ENCODE measurements around the gene CSKMT. TPM values are rescaled to one million over a fixed set of nuclear protein-coding genes. Genes with fewer than 3 reads are reported as not detected.
"Not testable (repeated sequence)": the region's sequence is repeated elsewhere in the genome, so short reads cannot be mapped to it uniquely, and the experiment has no call there.

Gene CSKMT
- total RNA-seq, 2 experiments from 2014 or later: 17.8 to 18.8 TPM

- no peaks in the 10 kb centered on the region for H3K27me3 Mint-ChIP-seq
- ATAC-seq (ENCODE audit: poor library complexity) (peak; percentile 61), DNase-seq (peak in 2 of 14 experiments; percentile 24 to 32)
- CTCF ChIA-PET: interaction anchor here (1.0 to 3.0 kb wide), 5 partner anchors 10 to 210 kb away, joined by 3 to 8 read pairs (median 6); partner anchors contain the start of genes INTS5, SLC3A2 and TMEM179B
- Histone ChIP-seq H3K9me3 (ENCODE audit: control insufficient read depth in 1 of 2, insufficient read depth in 1 of 2, low read length in 2 of 2) (no peaks in the 10 kb centered on the region), H3K36me3 (ENCODE audit: insufficient read depth, low read length) (peaks cover 27% of the 10 kb centered on the region), H3K4me1 (ENCODE audit: insufficient read depth, low read length) (peaks cover 56% of the 10 kb centered on the region), H3K4me3 (ENCODE audit: low read length) (peak overlapping the region; percentile 98), H3K27me3 (ENCODE audit: control insufficient read depth in 1 of 2, insufficient read depth in 2 of 2, low read length in 2 of 2) (no peaks in the 10 kb centered on the region), H3K27ac (ENCODE audit: low read depth in 1 of 2, low read length in 2 of 2) (peak overlapping the region; percentile 72 to 83)
- TF ChIP-seq CTCF (IDR thresholded peaks at IDR 0.05): no peak
- peaks cover 47% of the 10 kb centered on the region for H3K4me1 Mint-ChIP-seq (ENCODE audit: low read depth)
- H3K9me3 Mint-ChIP-seq: no peaks in the 10 kb centered on the region
- POLR2A ChIA-PET: interaction anchor here (0.6 to 6.4 kb wide), 28 partner anchors 10 to 919 kb away, joined by 3 to 94 read pairs (median 6); partner anchors contain the start of genes B3GAT3, EEF1G, EML3 and GANAB
- peak overlapping the region; percentile 87 for H3K27ac Mint-ChIP-seq
- peaks cover 33% of the 10 kb centered on the region for H3K36me3 Mint-ChIP-seq (ENCODE audit: low read depth)
- intact Hi-C loops (cut with DNase I, micrococcal nuclease): loop anchor here (2.0 to 5.0 kb wide), 4 partner anchors 18 to 79 kb away; partner anchors contain the start of genes BSCL2 (in 2 of the 2), GNG3 (in 2 of the 2), INTS5 (in 2 of the 2) and TUT1 (in 2 of the 2)
- H3K4me3 Mint-ChIP-seq: peak overlapping the region; percentile 91
These were observed 6.1 kb downstream of the CSKMT start for GRCh38 chr11:62671236-62671607.

- ATAC-seq (ENCODE audit: poor library complexity) (peak; percentile 74), DNase-seq (peak; percentile 50 to 89 (median 68))
- no peaks in the 10 kb centered on the region for H3K27me3 Mint-ChIP-seq
- Histone ChIP-seq H3K27me3 (ENCODE audit: control insufficient read depth in 1 of 2, insufficient read depth in 2 of 2, low read length in 2 of 2) (no peaks in the 10 kb centered on the region), H3K36me3 (ENCODE audit: insufficient read depth, low read length) (peaks cover 31% of the 10 kb centered on the region), H3K27ac (ENCODE audit: low read depth in 1 of 2, low read length in 2 of 2) (peak within 1 kb of the TSS; percentile 72 to 83), H3K4me3 (ENCODE audit: low read length) (peak within 1 kb of the TSS; percentile 98), H3K9me3 (ENCODE audit: control insufficient read depth in 1 of 2, insufficient read depth in 1 of 2, low read length in 2 of 2) (no peaks in the 10 kb centered on the region), H3K4me1 (ENCODE audit: insufficient read depth, low read length) (peaks cover 55% of the 10 kb centered on the region)
- H3K4me1 Mint-ChIP-seq (ENCODE audit: low read depth): peaks cover 53% of the 10 kb centered on the region
- H3K27ac Mint-ChIP-seq: peak within 1 kb of the TSS; percentile 87
- intact Hi-C loops (cut with DNase I, micrococcal nuclease): loop anchor here (1.0 to 5.0 kb wide), 5 partner anchors 19 to 79 kb away; partner anchors contain the start of genes BSCL2 (in 2 of the 2), GNG3 (in 2 of the 2), INTS5 (in 2 of the 2) and TUT1 (in 2 of the 2)
- POLR2A ChIA-PET: interaction anchor here (0.6 to 6.4 kb wide), 29 partner anchors 9 to 209 kb away, joined by 3 to 94 read pairs (median 6); partner anchors contain the start of genes B3GAT3, EEF1G, EML3 and GANAB
- peaks cover 38% of the 10 kb centered on the region for H3K36me3 Mint-ChIP-seq (ENCODE audit: low read depth)
- H3K9me3 Mint-ChIP-seq: no peaks in the 10 kb centered on the region
- TF ChIP-seq CTCF (IDR thresholded peaks at IDR 0.05): no peak
- CTCF ChIA-PET: interaction anchor here (0.8 to 3.0 kb wide), 7 partner anchors 9 to 209 kb away, joined by 3 to 8 read pairs (median 4); partner anchors contain the start of genes B3GAT3, INTS5, SLC3A2 and TMEM179B
- peak within 1 kb of the TSS; percentile 91 for H3K4me3 Mint-ChIP-seq
These were observed 6.7 kb downstream of the CSKMT start, which contains the start of the genes LBHD1 and UQCC3 for GRCh38 chr11:62671608-62672389. Gene LBHD1 (minus strand): TSS chr11:62672267. CDS start chr11:62670031, 2,236 bp downstream. Gene UQCC3 (plus strand): TSS chr11:62671673. CDS start chr11:62671746, 73 bp downstream.

- Mint-ChIP-seq H3K27ac (peak overlapping the region; percentile 87), H3K27me3 (no peaks in the 10 kb centered on the region), H3K4me3 (peak overlapping the region; percentile 91), H3K9me3 (no peaks in the 10 kb centered on the region), H3K4me1 (ENCODE audit: low read depth) (peaks cover 59% of the 10 kb centered on the region), H3K36me3 (ENCODE audit: low read depth) (peaks cover 42% of the 10 kb centered on the region)
- Histone ChIP-seq H3K27me3 (ENCODE audit: control insufficient read depth in 1 of 2, insufficient read depth in 2 of 2, low read length in 2 of 2) (no peaks in the 10 kb centered on the region), H3K4me3 (ENCODE audit: low read length) (no peak overlapping the region), H3K27ac (ENCODE audit: low read depth in 1 of 2, low read length in 2 of 2) (peak overlapping the region in 1 of 2 donors; percentile 83), H3K9me3 (ENCODE audit: control insufficient read depth in 1 of 2, insufficient read depth in 1 of 2, low read length in 2 of 2) (no peaks in the 10 kb centered on the region), H3K4me1 (ENCODE audit: insufficient read depth, low read length) (peaks cover 57% of the 10 kb centered on the region), H3K36me3 (ENCODE audit: insufficient read depth, low read length) (peaks cover 38% of the 10 kb centered on the region)
- intact Hi-C loops (cut with DNase I, micrococcal nuclease): loop anchor here (5.0 kb wide), 3 partner anchors 34 to 81 kb away; partner anchors contain the start of genes BSCL2 (in 2 of the 2), GNG3 (in 2 of the 2), TUT1 (in 2 of the 2) and B3GAT3 (in 1 of the 2)
- ChIA-PET POLR2A (interaction anchor here (0.7 to 6.4 kb wide), 10 partner anchors 8 to 183 kb away, joined by 3 to 94 read pairs (median 10); partner anchors contain the start of genes B3GAT3, C11orf98, CSKMT and EEF1G), CTCF (interaction anchor here (0.7 to 3.0 kb wide), 4 partner anchors 8 to 114 kb away, joined by 3 to 8 read pairs (median 5); partner anchors contain the start of genes C11orf98, CSKMT and TMEM179B)
- no peak for DNase-seq
- no peak for TF ChIP-seq CTCF (IDR thresholded peaks at IDR 0.05)
- ATAC-seq (ENCODE audit: poor library complexity): no peak
These were observed 8.0 kb downstream of the CSKMT start for GRCh38 chr11:62673196-62673525.

GRCh38 chr11:62675415-62675814 lies 10.3 kb downstream of the CSKMT start:
- Histone ChIP-seq H3K4me1 (ENCODE audit: insufficient read depth, low read length) (peaks cover 53% of the 10 kb centered on the region), H3K36me3 (ENCODE audit: insufficient read depth, low read length) (peaks cover 40% of the 10 kb centered on the region)
- H3K27me3 Mint-ChIP-seq; H3K9me3 Mint-ChIP-seq; H3K27ac Mint-ChIP-seq; intact Hi-C loops (cut with DNase I, micrococcal nuclease); DNase-seq; H3K27ac ChIP-seq (ENCODE audit: low read depth in 1 of 2, low read length in 2 of 2); H3K4me3 ChIP-seq (ENCODE audit: low read length); ATAC-seq (ENCODE audit: poor library complexity); H3K9me3 ChIP-seq (ENCODE audit: control insufficient read depth in 1 of 2, insufficient read depth in 1 of 2, low read length in 2 of 2); H3K27me3 ChIP-seq (ENCODE audit: control insufficient read depth in 1 of 2, insufficient read depth in 2 of 2, low read length in 2 of 2): not testable (repeated sequence)
- peak overlapping the region; percentile 26 for H3K4me3 Mint-ChIP-seq
- peaks cover 53% of the 10 kb centered on the region for H3K36me3 Mint-ChIP-seq (ENCODE audit: low read depth)
- POLR2A ChIA-PET: interaction anchor here (1.6 to 5.4 kb wide), 3 partner anchors 10 to 84 kb away, joined by 4 to 43 read pairs (median 8); partner anchors contain the start of genes C11orf98, CSKMT, HNRNPUL2 and TUT1
- CTCF ChIA-PET: interaction anchor here (0.9 kb wide), 1 partner anchor 19 kb away, joined by 3 read pairs; no protein-coding TSS in a partner anchor
- H3K4me1 Mint-ChIP-seq (ENCODE audit: low read depth): peaks cover 65% of the 10 kb centered on the region

Data from CD4-positive, alpha-beta T cell (primary cell).